ENCODE measurements around the gene AASS. TPM values are rescaled to one million over a fixed set of nuclear protein-coding genes. Genes with fewer than 3 reads are reported as not detected.

Gene AASS
- total and polyA plus RNA-seq, 4 donors: 10.8 to 95.4 (median 24.3) TPM

DNA sequence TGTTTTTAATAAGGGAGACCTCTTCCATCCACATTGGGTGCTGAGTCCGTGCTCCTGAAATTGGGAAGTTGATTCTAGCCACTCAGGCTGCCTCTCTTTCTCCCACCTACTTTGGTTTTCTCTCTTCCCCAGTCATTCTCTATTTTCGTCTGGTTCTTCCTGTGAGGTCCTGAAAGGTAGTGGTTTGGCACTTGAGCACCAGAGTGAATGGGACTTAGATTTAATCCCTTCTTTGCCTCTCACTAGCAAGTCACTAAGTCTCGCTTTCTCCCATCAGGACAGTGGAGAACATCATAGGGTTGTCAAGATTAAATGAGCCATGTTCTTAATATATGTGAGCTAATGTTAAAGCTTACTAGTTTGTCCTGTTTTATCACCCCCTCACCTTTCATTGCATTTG lies 4.0 kb upstream of the AASS start:
- TF ChIP-seq, protein P1, sequence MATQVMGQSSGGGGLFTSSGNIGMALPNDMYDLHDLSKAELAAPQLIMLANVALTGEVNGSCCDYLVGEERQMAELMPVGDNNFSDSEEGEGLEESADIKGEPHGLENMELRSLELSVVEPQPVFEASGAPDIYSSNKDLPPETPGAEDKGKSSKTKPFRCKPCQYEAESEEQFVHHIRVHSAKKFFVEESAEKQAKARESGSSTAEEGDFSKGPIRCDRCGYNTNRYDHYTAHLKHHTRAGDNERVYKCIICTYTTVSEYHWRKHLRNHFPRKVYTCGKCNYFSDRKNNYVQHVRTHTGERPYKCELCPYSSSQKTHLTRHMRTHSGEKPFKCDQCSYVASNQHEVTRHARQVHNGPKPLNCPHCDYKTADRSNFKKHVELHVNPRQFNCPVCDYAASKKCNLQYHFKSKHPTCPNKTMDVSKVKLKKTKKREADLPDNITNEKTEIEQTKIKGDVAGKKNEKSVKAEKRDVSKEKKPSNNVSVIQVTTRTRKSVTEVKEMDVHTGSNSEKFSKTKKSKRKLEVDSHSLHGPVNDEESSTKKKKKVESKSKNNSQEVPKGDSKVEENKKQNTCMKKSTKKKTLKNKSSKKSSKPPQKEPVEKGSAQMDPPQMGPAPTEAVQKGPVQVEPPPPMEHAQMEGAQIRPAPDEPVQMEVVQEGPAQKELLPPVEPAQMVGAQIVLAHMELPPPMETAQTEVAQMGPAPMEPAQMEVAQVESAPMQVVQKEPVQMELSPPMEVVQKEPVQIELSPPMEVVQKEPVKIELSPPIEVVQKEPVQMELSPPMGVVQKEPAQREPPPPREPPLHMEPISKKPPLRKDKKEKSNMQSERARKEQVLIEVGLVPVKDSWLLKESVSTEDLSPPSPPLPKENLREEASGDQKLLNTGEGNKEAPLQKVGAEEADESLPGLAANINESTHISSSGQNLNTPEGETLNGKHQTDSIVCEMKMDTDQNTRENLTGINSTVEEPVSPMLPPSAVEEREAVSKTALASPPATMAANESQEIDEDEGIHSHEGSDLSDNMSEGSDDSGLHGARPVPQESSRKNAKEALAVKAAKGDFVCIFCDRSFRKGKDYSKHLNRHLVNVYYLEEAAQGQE (IDR thresholded peaks at IDR 0.05): no peak
- Histone ChIP-seq H3K27me3 (ENCODE audit: control insufficient read depth in 4 of 4, insufficient read depth in 4 of 4, low read length in 3 of 4) (no peaks in the 10 kb centered on the region), H3K9me3 (ENCODE audit: control insufficient read depth in 4 of 4, low read length in 3 of 4) (no peaks in the 10 kb centered on the region), H3K4me3 (ENCODE audit: low read depth in 1 of 3, low read length in 3 of 3) (no peak overlapping the region), H3K27ac (ENCODE audit: low read depth in 1 of 2, low read length in 2 of 2) (no peak overlapping the region), H3K36me3 (ENCODE audit: control insufficient read depth in 4 of 4, insufficient read depth in 3 of 4, low read depth in 1 of 4, low read length in 3 of 4) (no peaks in the 10 kb centered on the region), H3K9ac (ENCODE audit: low read depth in 1 of 2, low read length in 2 of 2) (no peak overlapping the region), H3K4me1 (ENCODE audit: control insufficient read depth in 4 of 4, insufficient read depth in 4 of 4, low read length in 3 of 4) (peaks cover 0 to 12% (median 7%) of the 10 kb centered on the region in 4 donors)
- DNase-seq (ENCODE audit: low spot score): no peak
- 75% methylated on average over 3 of the region's 3 CpGs for WGBS

DNA sequence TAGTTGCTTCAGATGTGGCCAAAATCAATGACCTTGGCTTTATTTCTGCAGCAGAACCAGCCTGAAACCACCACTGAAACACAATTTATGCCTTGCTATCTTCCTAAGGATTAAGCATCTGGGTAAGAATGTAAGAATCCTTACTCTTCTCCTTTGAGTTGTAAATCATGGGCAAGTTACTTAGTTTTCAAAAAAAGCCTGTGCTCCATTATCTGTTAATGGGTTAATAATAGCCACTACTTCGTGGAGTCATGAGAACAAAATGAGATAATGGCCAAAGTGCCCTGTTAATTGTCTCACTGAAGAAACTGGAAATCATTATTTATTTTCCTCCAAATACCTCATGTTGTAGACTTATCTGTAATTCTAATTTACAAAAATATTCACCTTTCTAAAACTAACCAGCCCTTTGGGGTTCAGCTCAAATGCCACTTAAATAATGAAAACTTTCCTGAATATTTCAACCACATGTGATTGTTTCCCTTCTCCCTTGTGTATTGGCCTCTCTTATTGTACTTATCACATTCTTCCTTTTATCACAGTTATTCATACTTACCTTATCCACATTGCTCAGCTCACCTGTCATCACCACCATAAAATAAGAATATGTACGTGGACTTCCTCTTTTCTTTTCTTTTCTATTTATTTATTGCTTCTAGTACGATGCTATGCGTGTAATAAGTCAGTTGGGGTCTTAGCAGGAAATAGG lies 2.0 kb upstream of the AASS start:
- DNase-seq (ENCODE audit: low spot score): no peak
- no peaks in the 10 kb centered on the region for H3K9me3 ChIP-seq (ENCODE audit: control insufficient read depth in 4 of 4, low read length in 3 of 4)
- no peak overlapping the region for H3K4me3 ChIP-seq (ENCODE audit: low read depth in 1 of 3, low read length in 3 of 3)
- 71% methylated on average over 4 of the region's 4 CpGs for WGBS
- TF ChIP-seq YY1 (IDR thresholded peaks at IDR 0.05) (no peak), FOXA1 (IDR thresholded peaks at IDR 0.05) (no peak), TAF1 (conservative IDR thresholded peaks at IDR 0.05) (no peak), RXRA (IDR thresholded peaks at IDR 0.05) (no peak), HNF4G (IDR thresholded peaks at IDR 0.05) (no peak), RAD21 (IDR thresholded peaks at IDR 0.05) (no peak)
- TF ChIP-seq, protein P2, sequence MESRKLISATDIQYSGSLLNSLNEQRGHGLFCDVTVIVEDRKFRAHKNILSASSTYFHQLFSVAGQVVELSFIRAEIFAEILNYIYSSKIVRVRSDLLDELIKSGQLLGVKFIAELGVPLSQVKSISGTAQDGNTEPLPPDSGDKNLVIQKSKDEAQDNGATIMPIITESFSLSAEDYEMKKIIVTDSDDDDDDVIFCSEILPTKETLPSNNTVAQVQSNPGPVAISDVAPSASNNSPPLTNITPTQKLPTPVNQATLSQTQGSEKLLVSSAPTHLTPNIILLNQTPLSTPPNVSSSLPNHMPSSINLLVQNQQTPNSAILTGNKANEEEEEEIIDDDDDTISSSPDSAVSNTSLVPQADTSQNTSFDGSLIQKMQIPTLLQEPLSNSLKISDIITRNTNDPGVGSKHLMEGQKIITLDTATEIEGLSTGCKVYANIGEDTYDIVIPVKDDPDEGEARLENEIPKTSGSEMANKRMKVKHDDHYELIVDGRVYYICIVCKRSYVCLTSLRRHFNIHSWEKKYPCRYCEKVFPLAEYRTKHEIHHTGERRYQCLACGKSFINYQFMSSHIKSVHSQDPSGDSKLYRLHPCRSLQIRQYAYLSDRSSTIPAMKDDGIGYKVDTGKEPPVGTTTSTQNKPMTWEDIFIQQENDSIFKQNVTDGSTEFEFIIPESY (IDR thresholded peaks at IDR 0.05): no peak
- TF ChIP-seq, protein P3, sequence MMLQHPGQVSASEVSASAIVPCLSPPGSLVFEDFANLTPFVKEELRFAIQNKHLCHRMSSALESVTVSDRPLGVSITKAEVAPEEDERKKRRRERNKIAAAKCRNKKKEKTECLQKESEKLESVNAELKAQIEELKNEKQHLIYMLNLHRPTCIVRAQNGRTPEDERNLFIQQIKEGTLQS (IDR thresholded peaks at IDR 0.05): no peak
- TF ChIP-seq, protein P4, sequence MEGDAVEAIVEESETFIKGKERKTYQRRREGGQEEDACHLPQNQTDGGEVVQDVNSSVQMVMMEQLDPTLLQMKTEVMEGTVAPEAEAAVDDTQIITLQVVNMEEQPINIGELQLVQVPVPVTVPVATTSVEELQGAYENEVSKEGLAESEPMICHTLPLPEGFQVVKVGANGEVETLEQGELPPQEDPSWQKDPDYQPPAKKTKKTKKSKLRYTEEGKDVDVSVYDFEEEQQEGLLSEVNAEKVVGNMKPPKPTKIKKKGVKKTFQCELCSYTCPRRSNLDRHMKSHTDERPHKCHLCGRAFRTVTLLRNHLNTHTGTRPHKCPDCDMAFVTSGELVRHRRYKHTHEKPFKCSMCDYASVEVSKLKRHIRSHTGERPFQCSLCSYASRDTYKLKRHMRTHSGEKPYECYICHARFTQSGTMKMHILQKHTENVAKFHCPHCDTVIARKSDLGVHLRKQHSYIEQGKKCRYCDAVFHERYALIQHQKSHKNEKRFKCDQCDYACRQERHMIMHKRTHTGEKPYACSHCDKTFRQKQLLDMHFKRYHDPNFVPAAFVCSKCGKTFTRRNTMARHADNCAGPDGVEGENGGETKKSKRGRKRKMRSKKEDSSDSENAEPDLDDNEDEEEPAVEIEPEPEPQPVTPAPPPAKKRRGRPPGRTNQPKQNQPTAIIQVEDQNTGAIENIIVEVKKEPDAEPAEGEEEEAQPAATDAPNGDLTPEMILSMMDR (IDR thresholded peaks at IDR 0.05; ENCODE audit: low read depth, low read length, missing input control): no peak
- TF ChIP-seq, protein P1 (IDR thresholded peaks at IDR 0.05): no peak
- TF ChIP-seq, protein P5, sequence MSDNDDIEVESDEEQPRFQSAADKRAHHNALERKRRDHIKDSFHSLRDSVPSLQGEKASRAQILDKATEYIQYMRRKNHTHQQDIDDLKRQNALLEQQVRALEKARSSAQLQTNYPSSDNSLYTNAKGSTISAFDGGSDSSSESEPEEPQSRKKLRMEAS (IDR thresholded peaks at IDR 0.05): no peak
- H3K4me1 ChIP-seq (ENCODE audit: control insufficient read depth in 4 of 4, insufficient read depth in 4 of 4, low read length in 3 of 4): peaks cover 0 to 22% (median 15%) of the 10 kb centered on the region in 4 donors
- no peaks in the 10 kb centered on the region for H3K27me3 ChIP-seq (ENCODE audit: control insufficient read depth in 4 of 4, insufficient read depth in 4 of 4, low read length in 3 of 4)
- no peaks in the 10 kb centered on the region for H3K36me3 ChIP-seq (ENCODE audit: control insufficient read depth in 4 of 4, insufficient read depth in 3 of 4, low read depth in 1 of 4, low read length in 3 of 4)
- no peak overlapping the region for H3K9ac ChIP-seq (ENCODE audit: low read depth in 1 of 2, low read length in 2 of 2)
- no peak overlapping the region for H3K27ac ChIP-seq (ENCODE audit: low read depth in 1 of 2, low read length in 2 of 2)

Data from liver (tissue), 9 donors.